H1 (cell line): ENCODE measurements around the gene R3HDM2. TPM values are rescaled to one million over a fixed set of nuclear protein-coding genes. Genes with fewer than 3 reads are reported as not detected.
A peak's percentile ranks its signal among the peaks of the same experiment; 100 is the strongest.

Experiments used
- CTCF ChIA-PET: fragments of 300-600 bp; sonication (Branson Sonifier 250); formaldehyde crosslinking; loops from one replicate; lab custom pipeline; 2021; ENCODE audit not compliant: partially characterized antibody; lab: Charles Lee
- POLR2A ChIA-PET: fragments of 300-600 bp; sonication (Branson Sonifier 250); formaldehyde crosslinking; loops from one replicate; lab custom pipeline; 2021; ENCODE audit warnings: inconsistent platforms; ENCODE audit not compliant: partially characterized antibody; lab: Charles Lee
- DNase-seq, 2 experiments: peaks; one replicate each; pipeline versions ENCODE4 v3.0.0 to v3.0.0-alpha.2; 2010 to 2022; ENCODE audit warnings: low spot score in 2 of 2, low read depth in 1 of 2, mixed read lengths in 1 of 2
- FAIRE-seq: peaks from 2 replicates; lab custom pipeline; 2011; peaks lifted over from hg19 to GRCh38; lab: Jason Lieb, UNC
- H2AFZ ChIP-seq: 2 replicates; pipeline ENCODE4 v1.8.1; 2012; ENCODE audit warnings: low read length, inconsistent platforms
- H2AK5ac ChIP-seq: 2 replicates; pipeline ENCODE4 v1.6.1; 2013; ENCODE audit warnings: low read depth, low read length
- H2BK120ac ChIP-seq: replicated peaks from 2 replicates; pipeline ENCODE3; 2013; ENCODE audit warnings: low read depth, low read length, inconsistent platforms
- H2BK12ac ChIP-seq: 2 replicates; pipeline ENCODE4 v1.6.1; 2013; ENCODE audit warnings: low read depth, low read length
- H2BK15ac ChIP-seq: 2 replicates; pipeline ENCODE4 v1.6.1; 2013; ENCODE audit warnings: low read length
- H2BK20ac ChIP-seq: 2 replicates; pipeline ENCODE4 v1.6.1; 2013; ENCODE audit warnings: low read length
- H2BK5ac ChIP-seq: 2 replicates; pipeline ENCODE4 v1.6.1; 2013; ENCODE audit warnings: low read depth, low read length
- H3K14ac ChIP-seq: 2 replicates; pipeline ENCODE4 v1.6.1; 2013; ENCODE audit warnings: inconsistent platforms; ENCODE audit not compliant: insufficient read length
- H3K18ac ChIP-seq: 2 replicates; pipeline ENCODE4 v1.6.1; 2013; ENCODE audit warnings: low read length; ENCODE audit errors: extremely low read depth
- H3K23ac ChIP-seq: 2 replicates; pipeline ENCODE4 v1.6.1; 2013; ENCODE audit warnings: inconsistent platforms; ENCODE audit not compliant: insufficient read length
- H3K23me2 ChIP-seq: 2 replicates; pipeline ENCODE4 v1.6.1; 2013; ENCODE audit warnings: low read depth, low read length
- H3K27ac ChIP-seq: 2 replicates; pipeline ENCODE4 v1.6.1; 2011; ENCODE audit warnings: low read depth, low read length, inconsistent platforms
- H3K27me3 ChIP-seq, 4 experiments: replicated peaks in 1 of 4; 1 replicate in 1 of 4; 2 replicates in 3 of 4; pipeline versions ENCODE4 v1.6.1 to v1.8.1; 2011 to 2013; ENCODE audit warnings: low read length in 3 of 4, mild to moderate bottlenecking in 3 of 4, inconsistent platforms in 2 of 4, mixed read lengths in 2 of 4, moderate library complexity in 1 of 4; ENCODE audit not compliant: control insufficient read depth in 3 of 4, insufficient read depth in 3 of 4; ENCODE audit errors: extremely low read depth in 1 of 4
- H3K36me3 ChIP-seq, 4 experiments: 2 replicates each; pipeline versions ENCODE4 v1.6.1 to v1.8.1; 2011 to 2013; ENCODE audit warnings: mild to moderate bottlenecking in 4 of 4, low read length in 3 of 4, moderate library complexity in 2 of 4, control low read depth in 1 of 4, inconsistent platforms in 1 of 4; ENCODE audit not compliant: insufficient read depth in 4 of 4, control insufficient read depth in 2 of 4
- H3K4ac ChIP-seq: replicated peaks from 2 replicates; pipeline ENCODE3; 2013; ENCODE audit warnings: low read length, low read depth, mixed read lengths, inconsistent platforms; ENCODE audit not compliant: insufficient read length
- H3K4me1 ChIP-seq, 4 experiments: replicated peaks in 1 of 4; 1 replicate in 1 of 4; 2 replicates in 3 of 4; pipeline versions ENCODE4 v1.6.1 to v1.8.1; 2011 to 2013; ENCODE audit warnings: low read length in 3 of 4, inconsistent platforms in 2 of 4, mixed read lengths in 1 of 4; ENCODE audit not compliant: insufficient read depth in 4 of 4, control insufficient read depth in 3 of 4
- H3K4me2 ChIP-seq, 2 experiments: 2 replicates each; pipeline versions ENCODE4 v1.6.1 to v1.8.1; 2011 to 2013; ENCODE audit warnings: low read depth in 2 of 2, low read length in 2 of 2, control low read depth in 1 of 2, inconsistent platforms in 1 of 2, mild to moderate bottlenecking in 1 of 2; ENCODE audit not compliant: insufficient read depth in 1 of 2
- H3K4me3 ChIP-seq, 4 experiments: fragments of 200-600, 300-600 bp in 1 of 4; sonication (generic), shearing (Covaris generic), sonication (Bioruptor Twin) in 1 of 4; 2 replicates each; pipeline versions ENCODE4 v1.5.1 to v1.8.1; 2011 to 2016; ENCODE audit warnings: low read length in 4 of 4, low read depth in 3 of 4, control low read depth in 2 of 4, inconsistent platforms in 2 of 4, mild to moderate bottlenecking in 2 of 4, mixed read lengths in 1 of 4, moderate library complexity in 1 of 4; ENCODE audit not compliant: insufficient read depth in 2 of 4; ENCODE audit errors: extremely low read depth in 1 of 4
- H3K56ac ChIP-seq: replicated peaks from 2 replicates; pipeline ENCODE3; 2013; ENCODE audit warnings: low read depth, mild to moderate bottlenecking, mixed read lengths, low read length, inconsistent platforms; ENCODE audit not compliant: insufficient read length
- H3K79me1 ChIP-seq: 2 replicates; pipeline ENCODE4 v1.6.1; 2013; ENCODE audit warnings: low read depth, low read length, control low read depth
- H3K79me2 ChIP-seq, 2 experiments: 2 replicates each; pipeline versions ENCODE4 v1.6.1 to v1.8.1; 2012 to 2013; ENCODE audit warnings: low read length in 2 of 2, mild to moderate bottlenecking in 2 of 2, inconsistent platforms in 1 of 2; ENCODE audit not compliant: insufficient read depth in 2 of 2, control insufficient read depth in 1 of 2
- H3K9ac ChIP-seq, 4 experiments: replicated peaks in 1 of 4; 1 replicate in 1 of 4; 2 replicates in 3 of 4; pipeline versions ENCODE4 v1.6.1 to v1.8.1; 2011 to 2013; ENCODE audit warnings: low read depth in 3 of 4, low read length in 3 of 4, control low read depth in 2 of 4, mild to moderate bottlenecking in 2 of 4, moderate library complexity in 2 of 4, inconsistent platforms in 1 of 4; ENCODE audit errors: extremely low read depth in 1 of 4
- H3K9me3 ChIP-seq, 2 experiments: 2 replicates each; pipeline versions ENCODE4 v1.6.1 to v1.8.1; 2012 to 2013; ENCODE audit warnings: mild to moderate bottlenecking in 2 of 2, moderate library complexity in 2 of 2, control low read depth in 1 of 2, inconsistent platforms in 1 of 2, low read depth in 1 of 2, low read length in 1 of 2, mixed read lengths in 1 of 2; ENCODE audit not compliant: insufficient read depth in 2 of 2
- H4K20me1 ChIP-seq, 2 experiments: replicated peaks in 1 of 2; 2 replicates each; pipeline versions ENCODE3 to v1.8.1; 2011 to 2013; ENCODE audit warnings: inconsistent platforms in 2 of 2, low read length in 2 of 2, mild to moderate bottlenecking in 1 of 2; ENCODE audit not compliant: insufficient read depth in 2 of 2, control insufficient read depth in 1 of 2
- H4K5ac ChIP-seq: 2 replicates; pipeline ENCODE4 v1.6.1; 2013; ENCODE audit warnings: low read length, low read depth, mixed read lengths, inconsistent platforms; ENCODE audit not compliant: insufficient read length
- H4K8ac ChIP-seq: 2 replicates; pipeline ENCODE4 v1.8.0; 2013; ENCODE audit warnings: mild to moderate bottlenecking, moderate library complexity, low read length, inconsistent platforms; ENCODE audit not compliant: insufficient read depth; ENCODE audit errors: extremely low read depth
- H4K91ac ChIP-seq: replicated peaks from 2 replicates; pipeline ENCODE3; 2013; ENCODE audit warnings: low read length, mixed read lengths, inconsistent platforms; ENCODE audit not compliant: insufficient read length
- BCL11A ChIP-seq, 2 experiments: IDR thresholded peaks; one replicate each; pipeline ENCODE4 v1.6.1; 2011; ENCODE audit warnings: low read depth in 2 of 2, low read length in 2 of 2, mild to moderate bottlenecking in 2 of 2
- CEBPB ChIP-seq: IDR thresholded peaks from 2 replicates; pipeline ENCODE4 v1.6.1; 2012; ENCODE audit warnings: low read depth, low read length
- GTF2F1 ChIP-seq: IDR thresholded peaks from 2 replicates; pipeline ENCODE4 v1.6.1; 2012; ENCODE audit warnings: low read depth, low read length, improper control_type of control experiment, borderline replicate concordance
- HDAC6 ChIP-seq: IDR thresholded peaks from one replicate; pipeline ENCODE4 v1.7.1; 2012; ENCODE audit warnings: low read depth, mild to moderate bottlenecking, inconsistent platforms, low read length, moderate library complexity
- KDM1A ChIP-seq: fragments of 200-600, 300-600 bp; sonication (generic); IDR thresholded peaks from 2 replicates; pipeline ENCODE4 v1.7.1; 2016; ENCODE audit warnings: mild to moderate bottlenecking, low read length, borderline replicate concordance
- KDM5A ChIP-seq: fragments of 200-600 bp; IDR thresholded peaks from 2 replicates; pipeline ENCODE4 v1.7.1; 2012; ENCODE audit warnings: mild to moderate bottlenecking, low read length, inconsistent platforms, mixed read lengths
- MAFK ChIP-seq: IDR thresholded peaks from 2 replicates; pipeline ENCODE4 v1.6.1; 2012; ENCODE audit warnings: low read depth, mild to moderate bottlenecking, improper control_type of control experiment, low read length
- NRF1 ChIP-seq: IDR thresholded peaks from 2 replicates; pipeline ENCODE4 v1.6.1; 2011; ENCODE audit warnings: mild to moderate bottlenecking, low read depth, low read length, improper control_type of control experiment
- POLR2AphosphoS5 ChIP-seq: IDR thresholded peaks from 2 replicates; pipeline ENCODE4 v1.6.1; 2011; ENCODE audit warnings: low read depth, low read length
- SP1 ChIP-seq: IDR thresholded peaks from 2 replicates; pipeline ENCODE4 v1.6.1; 2011; ENCODE audit warnings: low read depth, low read length
- WGBS, 2 experiments: shearing (Covaris generic) in 1 of 2; methylation state at CpG; one replicate each; pipeline versions ENCODE4 v1.1.6 to v1.1.7; 2013 to 2015; ENCODE audit warnings: low lambda C conversion rate in 2 of 2, mixed read lengths in 2 of 2, inconsistent platforms in 1 of 2, low coverage in 1 of 2, missing lambda C conversion rate in 1 of 2; ENCODE audit not compliant: insufficient replicate concordance in 2 of 2, insufficient coverage in 1 of 2, insufficient read length in 1 of 2; ENCODE audit errors: extremely low coverage in 1 of 2, missing lambda C conversion rate in 1 of 2; 5-methylcytosine and 5-hydroxymethylcytosine counted together
- polyA plus RNA-seq, 7 experiments: library from polyadenylated mRNA; depleted of rRNA in 3 of 7; stranded (reverse) in 5 of 7; unstranded in 2 of 7; fragments of >200 nt in 5 of 7; fragments of 200-250 nt in 2 of 7; gene quantifications; 1 replicate in 5 of 7; 2 replicates in 1 of 7; 4 replicates in 1 of 7; pipeline versions ENCODE4 v1.2.1 to v1.2.3, GENCODE V29; 2011 to 2013; ENCODE audit warnings: missing spikeins in 2 of 7, mixed read lengths in 2 of 7
- total RNA-seq: library from RNA; stranded (reverse); fragmentation: NEBNext Ultra II Directional; extraction: Animal tissue kit (Norgen Biotek cat#: 25700); gene quantifications from 2 replicates; pipeline ENCODE4 v1.2.1, GENCODE V29; 2021

Gene R3HDM2
- total and polyA plus RNA-seq, 2 of the 8 experiments (the other 6 are each of a cell fraction or from before 2014, with no cell fraction given): 25.6 to 27.0 TPM

DNA sequence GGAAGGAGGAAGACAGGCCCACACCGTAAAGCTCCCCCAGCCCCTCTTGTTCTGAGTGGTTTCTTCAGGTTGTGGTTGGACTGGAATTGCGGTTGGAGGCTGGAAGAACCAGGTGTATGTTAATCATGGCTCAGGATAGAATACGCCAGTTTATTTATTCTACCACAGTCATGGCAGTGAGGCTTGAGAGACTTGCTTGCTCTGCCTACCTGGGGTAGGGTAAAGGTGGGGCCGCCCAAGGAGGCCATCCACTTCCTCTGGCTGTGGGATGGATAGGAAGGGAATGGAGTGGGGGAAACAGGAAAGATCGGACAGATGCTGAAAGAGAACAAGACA lies 193.3 kb downstream of the R3HDM2 start:
- DNase-seq (no peak), FAIRE-seq (no peak)
- H4K20me1 ChIP-seq: peaks cover 24 to 34% of the 10 kb centered on the region in 2 experiments

More for the DNA sequence above, 193.3 kb downstream of the R3HDM2 start:
- Histone ChIP-seq H3K9me3 (no peaks in the 10 kb centered on the region), H3K79me1 (no peaks in the 10 kb centered on the region; the same call in 1 of the 2 replicates), H2BK15ac (peak overlapping the region; percentile 88; the same call in 1 of the 2 replicates), H2BK20ac (peak overlapping the region; percentile 90; the same call in 1 of the 2 replicates), H4K5ac (no peak overlapping the region), H3K27ac (no peak overlapping the region), H3K4ac (no peak overlapping the region), H4K91ac (no peak overlapping the region), H2BK120ac (no peak overlapping the region), H3K79me2 (no peaks in the 10 kb centered on the region), H3K4me3 (peak overlapping the region in 3 of 4 experiments; percentile 42 to 67 (median 64); a peak in 6 of 8 replicates), H3K23ac (no peak overlapping the region), H4K8ac (no peak overlapping the region), H3K14ac (no peak overlapping the region), H2AK5ac (peak overlapping the region; percentile 91; the same call in 1 of the 2 replicates), H3K4me2 (peak overlapping the region; percentile 89 to 91), H3K56ac (no peak overlapping the region), H3K18ac (peak overlapping the region; percentile 60; the same call in 1 of the 2 replicates), H3K9ac (no peak overlapping the region), H3K27me3 (peaks cover 59 to 76% (median 71%) of the 10 kb centered on the region in 4 experiments), H3K23me2 (peaks cover 26% of the 10 kb centered on the region), H2AFZ (no peak overlapping the region), H3K4me1 (peaks cover 6 to 65% (median 44%) of the 10 kb centered on the region in 4 experiments), H2BK5ac (no peak overlapping the region; the same call in 1 of the 2 replicates), H2BK12ac (peak overlapping the region; percentile 84; the same call in 1 of the 2 replicates), H3K36me3 (peaks cover 16 to 21% (median 19%) of the 10 kb centered on the region in 4 experiments)
- TF ChIP-seq NRF1 (no peak), KDM1A (no peak), SP1 (no peak), GTF2F1 (no peak), KDM5A (no peak), HDAC6 (no peak), MAFK (no peak), BCL11A (IDR thresholded peaks at IDR 0.05; ENCODE audit: low read depth in 2 of 2, low read length in 2 of 2) (no peak), POLR2AphosphoS5 (no peak), CEBPB (no peak)
- 37% methylated on average over 5 of the region's 5 CpGs; no CpG with 5 or more reads in 1 of the 2 experiments for WGBS, 2 experiments
- ChIA-PET POLR2A (interaction anchor here (0.7 to 23.7 kb wide), 13 partner anchors 4 to 282 kb away, joined by 3 to 852 read pairs (median 5); partner anchors contain the start of genes DDIT3, INHBE, NXPH4 and SHMT2), CTCF (interaction anchor here (0.6 to 27.9 kb wide), 14 partner anchors 9 to 219 kb away, joined by 3 to 726 read pairs (median 4); partner anchors contain the start of genes GLI1, INHBE, NXPH4 and SHMT2)
